Spleen (tissue), 7 donors: ENCODE results near the gene GMEB1.
"Not testable (repeated sequence)": the region's sequence is repeated elsewhere in the genome, so short reads cannot be mapped to it uniquely, and the experiment has no call there.

Experiments used
- CTCF ChIP-seq, 11 experiments: fragments of 200-600 bp in 7 of 11; fragments of 450-650 bp in 4 of 11; sonication (generic) in 4 of 11; IDR thresholded peaks in 8 of 11; conservative IDR thresholded peaks in 3 of 11; 1 replicate in 7 of 11; 2 replicates in 4 of 11; pipeline versions ENCODE4 v1.4.0 to v1.8.0; 2016 to 2021; ENCODE audit warnings: antibody characterized with exemption in 11 of 11, inconsistent platforms in 4 of 11, mild to moderate bottlenecking in 1 of 11
- POLR2A ChIP-seq, 3 donors: fragments of 450-650 bp; IDR thresholded peaks; one replicate each; pipeline ENCODE4 v1.5.1; 2017; ENCODE audit warnings: antibody characterized with exemption in 3 of 3, mild to moderate bottlenecking in 1 of 3
- POLR2AphosphoS5 ChIP-seq, 3 donors: sonication (generic); formaldehyde crosslinking; IDR thresholded peaks; one replicate each; pipeline ENCODE4 v1.5.1; 2017; ENCODE audit warnings: antibody characterized with exemption in 3 of 3
- donor health status: DM: no; HTN: no; CAD: no; lungs with moderate emphysema.
- donor health status: DM: no; HTN: no; CAD: no.
- donor health status: DM: no; HTN: no; CAD: no.

DNA sequence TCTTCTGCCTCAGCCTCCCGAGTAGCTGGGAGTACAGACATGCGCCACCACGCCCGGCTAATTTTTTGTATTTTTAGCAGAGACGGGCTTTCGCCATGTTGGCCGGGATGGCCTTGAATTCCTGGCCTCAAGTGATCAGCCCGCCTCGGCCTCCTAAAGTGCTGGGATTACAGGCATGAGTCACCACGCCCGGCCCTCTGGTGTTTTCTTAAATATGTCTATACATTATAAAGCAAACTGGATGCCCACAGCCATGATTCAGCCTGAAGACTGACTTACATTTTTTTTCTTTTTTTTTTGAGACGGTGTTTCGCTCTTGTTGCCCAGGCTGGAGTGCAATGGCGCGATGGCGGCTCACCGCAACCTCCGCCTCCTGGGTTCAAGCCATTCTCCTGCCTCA, 53.3 kb downstream of the GMEB1 start:
- TF ChIP-seq POLR2A (IDR thresholded peaks at IDR 0.05); CTCF (IDR thresholded peaks at IDR 0.05 in 8 of 11, conservative IDR thresholded peaks at IDR 0.05 in 3 of 11); POLR2AphosphoS5 (IDR thresholded peaks at IDR 0.05): not testable (repeated sequence)
